Measurements from ENCODE around the gene GGT1.
"Not testable (repeated sequence)": the region's sequence is repeated elsewhere in the genome, so short reads cannot be mapped to it uniquely, and the experiment has no call there.

Gene GGT1

DNA sequence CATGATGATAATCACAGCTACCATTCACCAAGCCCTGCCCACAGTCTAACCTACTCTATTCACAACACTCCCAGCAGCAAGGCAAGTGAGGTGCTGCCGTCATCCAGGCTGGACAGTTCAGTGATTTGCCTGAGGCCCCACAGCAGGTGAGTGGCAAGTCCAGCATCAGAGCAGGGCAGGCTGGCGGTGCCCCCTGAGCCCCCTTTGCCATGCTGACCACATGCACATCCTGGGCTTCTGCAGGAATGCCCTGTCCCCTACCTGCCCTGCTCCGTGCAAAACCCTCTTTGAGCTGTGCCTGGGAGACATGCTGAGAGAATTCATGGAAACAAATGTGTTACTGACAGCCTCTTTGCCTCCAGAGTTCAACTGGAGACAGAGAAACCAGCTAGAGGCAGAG lies 6.9 kb downstream of the GGT1 start:
- not testable (repeated sequence) for H3K23ac ChIP-seq (ENCODE audit: low read depth, low read length, poor library complexity); H3K27me3 ChIP-seq (ENCODE audit: control insufficient read depth in 3 of 3, insufficient read depth in 3 of 3, low read depth in 1 of 3, low read length in 3 of 3); H2BK12ac ChIP-seq (ENCODE audit: low read length); H2BK120ac ChIP-seq (ENCODE audit: low read depth, low read length); H2AK5ac ChIP-seq (ENCODE audit: low read depth, low read length); H3K4me2 ChIP-seq (ENCODE audit: insufficient read depth, low read length, poor library complexity, severe bottlenecking); H3K79me1 ChIP-seq (ENCODE audit: low read depth, low read length); H3K14ac ChIP-seq (ENCODE audit: low read length); H4K91ac ChIP-seq (ENCODE audit: low read depth, low read length, poor library complexity); H3K18ac ChIP-seq (ENCODE audit: low read length); H3K9me3 ChIP-seq (replicated peaks in 1 of 2; ENCODE audit: control insufficient read depth in 2 of 2, insufficient read depth in 1 of 2, low read depth in 1 of 2, low read length in 2 of 2); H4K8ac ChIP-seq (ENCODE audit: low read depth, low read length); H2BK5ac ChIP-seq (ENCODE audit: low read length); DNase-seq (ENCODE audit: low spot score); H3K27ac ChIP-seq (replicated peaks; ENCODE audit: low read length); H3K9ac ChIP-seq (ENCODE audit: low read depth, low read length, poor library complexity); H2BK15ac ChIP-seq (ENCODE audit: low read length); H3K4me1 ChIP-seq (ENCODE audit: control insufficient read depth in 2 of 2, insufficient read depth in 1 of 2, low read depth in 1 of 2, low read length in 2 of 2); H3K36me3 ChIP-seq (replicated peaks in 1 of 2; ENCODE audit: control insufficient read depth in 2 of 2, insufficient read depth in 2 of 2, low read length in 2 of 2); H2AFZ ChIP-seq (ENCODE audit: low read length); H3K4ac ChIP-seq (ENCODE audit: low read length); H3K4me3 ChIP-seq (ENCODE audit: low read length in 2 of 2)
- WGBS, 2 donors (ENCODE audit: extremely low coverage in 2 of 2, insufficient read length in 2 of 2, insufficient replicate concordance in 1 of 2) = no CpG with 5 or more reads among the region's 3 CpGs

- not testable (repeated sequence) for H3K23ac ChIP-seq (ENCODE audit: low read depth, low read length, poor library complexity); H2BK5ac ChIP-seq (ENCODE audit: low read length); H2BK12ac ChIP-seq (ENCODE audit: low read length); H2AK5ac ChIP-seq (ENCODE audit: low read depth, low read length); H4K8ac ChIP-seq (ENCODE audit: low read depth, low read length); H3K4me2 ChIP-seq (ENCODE audit: insufficient read depth, low read length, poor library complexity, severe bottlenecking); H3K27me3 ChIP-seq (ENCODE audit: control insufficient read depth in 3 of 3, insufficient read depth in 3 of 3, low read depth in 1 of 3, low read length in 3 of 3); H3K79me1 ChIP-seq (ENCODE audit: low read depth, low read length); H3K9me3 ChIP-seq (replicated peaks in 1 of 2; ENCODE audit: control insufficient read depth in 2 of 2, insufficient read depth in 1 of 2, low read depth in 1 of 2, low read length in 2 of 2); H3K4ac ChIP-seq (ENCODE audit: low read length); H2BK120ac ChIP-seq (ENCODE audit: low read depth, low read length); H3K4me3 ChIP-seq (ENCODE audit: low read length in 2 of 2); H3K4me1 ChIP-seq (ENCODE audit: control insufficient read depth in 2 of 2, insufficient read depth in 1 of 2, low read depth in 1 of 2, low read length in 2 of 2); H3K36me3 ChIP-seq (replicated peaks in 1 of 2; ENCODE audit: control insufficient read depth in 2 of 2, insufficient read depth in 2 of 2, low read length in 2 of 2); H3K14ac ChIP-seq (ENCODE audit: low read length); H2AFZ ChIP-seq (ENCODE audit: low read length); DNase-seq (ENCODE audit: low spot score); H3K9ac ChIP-seq (ENCODE audit: low read depth, low read length, poor library complexity); H3K27ac ChIP-seq (replicated peaks; ENCODE audit: low read length); H4K91ac ChIP-seq (ENCODE audit: low read depth, low read length, poor library complexity); H2BK15ac ChIP-seq (ENCODE audit: low read length)
- H3K18ac ChIP-seq (ENCODE audit: low read length) = peak overlapping the region; percentile 48
- WGBS, 2 donors (ENCODE audit: extremely low coverage in 2 of 2, insufficient read length in 2 of 2, insufficient replicate concordance in 1 of 2) = no CpG with 5 or more reads among the region's 15 CpGs
Observed at GRCh38 chr22:24614794-24615193, 11.8 kb downstream of the GGT1 start.

DNA sequence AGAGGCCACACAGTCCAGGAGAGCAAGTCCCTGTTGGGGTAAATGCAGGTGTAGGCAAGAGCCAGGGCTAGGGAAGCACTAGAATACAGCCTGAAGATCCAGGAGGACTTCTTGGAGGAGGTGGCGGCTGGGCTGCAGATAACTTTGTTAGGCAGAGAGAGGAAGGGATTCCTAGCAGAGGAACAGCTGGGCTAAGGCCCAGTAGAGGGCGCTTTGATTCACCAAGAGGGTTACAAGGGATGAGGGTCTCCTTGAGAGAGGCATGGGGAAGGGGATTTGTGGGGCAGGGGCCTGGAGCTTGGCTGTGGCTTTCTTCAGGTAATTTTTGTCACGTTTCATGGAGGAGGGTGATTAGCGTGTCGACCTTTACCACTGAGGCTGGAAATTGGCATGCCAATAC lies 18.3 kb downstream of the GGT1 start:
- not testable (repeated sequence) for H4K8ac ChIP-seq (ENCODE audit: low read depth, low read length); H2BK12ac ChIP-seq (ENCODE audit: low read length); H2BK5ac ChIP-seq (ENCODE audit: low read length); H3K4me2 ChIP-seq (ENCODE audit: insufficient read depth, low read length, poor library complexity, severe bottlenecking); H2BK15ac ChIP-seq (ENCODE audit: low read length); H3K18ac ChIP-seq (ENCODE audit: low read length); H3K23ac ChIP-seq (ENCODE audit: low read depth, low read length, poor library complexity); H3K9ac ChIP-seq (ENCODE audit: low read depth, low read length, poor library complexity); H3K4me3 ChIP-seq (ENCODE audit: low read length in 2 of 2); H3K36me3 ChIP-seq (replicated peaks in 1 of 2; ENCODE audit: control insufficient read depth in 2 of 2, insufficient read depth in 2 of 2, low read length in 2 of 2); H3K27me3 ChIP-seq (ENCODE audit: control insufficient read depth in 3 of 3, insufficient read depth in 3 of 3, low read depth in 1 of 3, low read length in 3 of 3); H2AFZ ChIP-seq (ENCODE audit: low read length); DNase-seq (ENCODE audit: low spot score); H3K4me1 ChIP-seq (ENCODE audit: control insufficient read depth in 2 of 2, insufficient read depth in 1 of 2, low read depth in 1 of 2, low read length in 2 of 2); H3K79me1 ChIP-seq (ENCODE audit: low read depth, low read length); H3K9me3 ChIP-seq (replicated peaks in 1 of 2; ENCODE audit: control insufficient read depth in 2 of 2, insufficient read depth in 1 of 2, low read depth in 1 of 2, low read length in 2 of 2); H4K91ac ChIP-seq (ENCODE audit: low read depth, low read length, poor library complexity); H3K27ac ChIP-seq (replicated peaks; ENCODE audit: low read length); H2BK120ac ChIP-seq (ENCODE audit: low read depth, low read length); H3K14ac ChIP-seq (ENCODE audit: low read length); H2AK5ac ChIP-seq (ENCODE audit: low read depth, low read length); H3K4ac ChIP-seq (ENCODE audit: low read length)
- no CpG with 5 or more reads among the region's 5 CpGs for WGBS, 2 donors (ENCODE audit: extremely low coverage in 2 of 2, insufficient read length in 2 of 2, insufficient replicate concordance in 1 of 2)

DNA sequence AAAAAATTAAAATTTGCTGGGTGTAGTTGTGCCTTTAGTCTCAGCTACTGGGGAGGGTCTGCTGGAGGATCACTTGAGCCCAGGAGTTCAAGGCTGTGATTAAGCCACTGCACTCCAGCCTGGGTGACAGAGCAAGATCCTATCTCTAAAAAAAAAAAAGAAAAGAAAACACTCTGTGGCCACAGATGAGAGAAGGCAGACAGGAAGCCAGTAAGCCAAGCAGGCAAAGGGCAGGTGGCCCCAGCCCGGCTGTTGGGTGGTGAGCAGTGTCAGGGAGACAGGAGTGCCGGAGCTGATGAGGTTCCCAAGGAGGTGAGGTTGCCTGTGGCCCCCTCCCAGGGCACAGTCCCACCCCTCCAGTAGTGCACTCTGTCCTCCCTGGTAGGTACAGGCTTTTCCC lies 19.6 kb downstream of the GGT1 start:
- H3K4me1 ChIP-seq (ENCODE audit: control insufficient read depth in 2 of 2, insufficient read depth in 1 of 2, low read depth in 1 of 2, low read length in 2 of 2); H3K9me3 ChIP-seq (replicated peaks in 1 of 2; ENCODE audit: control insufficient read depth in 2 of 2, insufficient read depth in 1 of 2, low read depth in 1 of 2, low read length in 2 of 2); H3K4ac ChIP-seq (ENCODE audit: low read length); H3K14ac ChIP-seq (ENCODE audit: low read length); H2BK12ac ChIP-seq (ENCODE audit: low read length); H3K27me3 ChIP-seq (ENCODE audit: control insufficient read depth in 3 of 3, insufficient read depth in 3 of 3, low read depth in 1 of 3, low read length in 3 of 3); H3K23ac ChIP-seq (ENCODE audit: low read depth, low read length, poor library complexity); H4K91ac ChIP-seq (ENCODE audit: low read depth, low read length, poor library complexity); H3K79me1 ChIP-seq (ENCODE audit: low read depth, low read length); H2AFZ ChIP-seq (ENCODE audit: low read length); H3K4me2 ChIP-seq (ENCODE audit: insufficient read depth, low read length, poor library complexity, severe bottlenecking); H2AK5ac ChIP-seq (ENCODE audit: low read depth, low read length); H3K4me3 ChIP-seq (ENCODE audit: low read length in 2 of 2); H3K36me3 ChIP-seq (replicated peaks in 1 of 2; ENCODE audit: control insufficient read depth in 2 of 2, insufficient read depth in 2 of 2, low read length in 2 of 2); DNase-seq (ENCODE audit: low spot score); H3K9ac ChIP-seq (ENCODE audit: low read depth, low read length, poor library complexity); H2BK15ac ChIP-seq (ENCODE audit: low read length); H2BK5ac ChIP-seq (ENCODE audit: low read length); H4K8ac ChIP-seq (ENCODE audit: low read depth, low read length); H3K18ac ChIP-seq (ENCODE audit: low read length); H3K27ac ChIP-seq (replicated peaks; ENCODE audit: low read length); H2BK120ac ChIP-seq (ENCODE audit: low read depth, low read length): not testable (repeated sequence)
- WGBS, 2 donors (ENCODE audit: extremely low coverage in 2 of 2, insufficient read length in 2 of 2, insufficient replicate concordance in 1 of 2) = no CpG with 5 or more reads among the region's 2 CpGs

Measured in neuronal stem cell (in vitro differentiated cells).